Activated CD8-positive, alpha-beta memory T cell treated with anti-CD3 and anti-CD28 coated beads for 1 hour (primary cell): ENCODE results near the gene SNRPN.
"Not testable (repeated sequence)": the region's sequence is repeated elsewhere in the genome, so short reads cannot be mapped to it uniquely, and the experiment has no call there.

Experiments used
- DNase-seq, 2 donors: peaks; one replicate each; pipeline ENCODE4 v3.0.0-alpha.2; 2020; ENCODE audit warnings: low read depth in 1 of 2; ENCODE audit errors: extremely low read depth in 1 of 2

SNRPN gene

GRCh38 chr15:24966364-24967103, 11.7 kb downstream of the SNRPN start:
- no peak for DNase-seq

GRCh38 chr15:24971052-24971451, 16.3 kb downstream of the SNRPN start:
- DNase-seq = no peak

- DNase-seq = no peak
Measured at GRCh38 chr15:24971772-24972171, 17.0 kb downstream of the SNRPN start.

GRCh38 chr15:24972707-24973106, 17.9 kb downstream of the SNRPN start:
- not testable (repeated sequence) for DNase-seq

GRCh38 chr15:24976932-24977331, 22.1 kb downstream of the SNRPN start:
- no peak for DNase-seq

- no peak for DNase-seq
Measured at GRCh38 chr15:24977686-24978085, 22.9 kb downstream of the SNRPN start.

- DNase-seq = no peak
Measured at GRCh38 chr15:24985224-24985623, 30.4 kb downstream of the SNRPN start.

- DNase-seq = no peak
Measured at GRCh38 chr15:24986653-24987052, 31.9 kb downstream of the SNRPN start.

- DNase-seq = no peak
Measured at GRCh38 chr15:25019434-25019833, 64.6 kb downstream of the SNRPN start.

- no peak for DNase-seq
Measured at GRCh38 chr15:25022233-25022632, 67.4 kb downstream of the SNRPN start.
